Measurements from ENCODE around the gene ZNF222.

ZNF222 gene

DNA sequence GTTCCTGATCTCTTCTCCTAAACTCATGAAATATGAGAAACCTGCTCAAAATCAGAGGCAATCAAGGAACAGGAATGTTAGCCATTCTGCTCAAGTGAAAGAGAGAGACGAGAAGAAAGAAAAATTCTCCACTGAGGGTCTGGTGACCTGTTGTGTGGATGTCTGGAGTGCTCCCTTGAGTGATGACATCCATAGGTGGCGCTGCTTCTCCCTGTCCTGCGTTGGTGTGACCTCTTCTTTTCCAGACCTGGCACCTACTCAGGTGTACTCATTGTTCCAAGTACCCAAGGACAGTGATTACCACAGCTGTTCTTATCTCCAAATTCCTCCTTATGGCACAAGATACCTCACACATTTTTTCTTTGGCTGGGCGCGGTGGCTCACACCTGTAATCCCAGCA, 30.7 kb downstream of the ZNF222 start:
- no peak for DNase-seq

DNA sequence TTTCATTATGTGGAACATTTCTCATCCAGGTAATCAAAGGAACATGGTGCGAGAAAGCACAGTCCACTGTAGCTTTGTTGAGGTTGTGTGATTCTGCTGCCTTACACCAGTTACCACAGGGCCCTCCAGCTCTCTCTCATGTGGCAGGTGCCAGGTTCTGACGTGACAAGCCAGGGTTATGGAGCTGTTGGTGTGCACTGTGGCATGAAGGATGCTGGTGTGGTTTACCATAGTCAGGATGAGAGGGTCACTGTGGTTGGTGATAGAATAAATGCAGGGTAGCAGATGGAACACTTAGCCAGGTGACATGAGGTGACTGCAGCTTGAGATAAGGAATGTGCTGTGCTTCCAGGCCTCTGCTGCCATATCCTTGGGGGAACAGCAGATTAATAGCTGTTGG, 34.0 kb downstream of the ZNF222 start:
- no peak for DNase-seq

DNA sequence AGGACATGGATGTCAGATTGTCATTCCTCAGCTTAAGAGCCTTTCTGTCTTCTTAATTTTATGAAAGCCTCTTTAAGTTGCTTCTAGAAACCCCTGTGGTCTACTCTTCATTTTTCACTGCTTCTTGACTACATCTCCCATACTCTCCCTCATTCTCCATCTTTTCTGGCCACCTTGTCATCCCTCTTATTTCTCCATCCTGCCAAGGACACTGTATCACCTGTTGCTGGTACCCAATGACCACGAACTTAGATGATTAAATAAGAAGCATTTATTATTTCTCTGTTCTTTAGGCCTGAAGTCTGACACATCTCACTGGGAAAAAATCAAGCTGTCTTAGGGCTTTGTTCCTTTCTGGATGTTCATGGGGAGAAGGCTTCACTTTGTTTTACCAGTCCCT, 35.9 kb downstream of the ZNF222 start:
- no peak for DNase-seq

DNA sequence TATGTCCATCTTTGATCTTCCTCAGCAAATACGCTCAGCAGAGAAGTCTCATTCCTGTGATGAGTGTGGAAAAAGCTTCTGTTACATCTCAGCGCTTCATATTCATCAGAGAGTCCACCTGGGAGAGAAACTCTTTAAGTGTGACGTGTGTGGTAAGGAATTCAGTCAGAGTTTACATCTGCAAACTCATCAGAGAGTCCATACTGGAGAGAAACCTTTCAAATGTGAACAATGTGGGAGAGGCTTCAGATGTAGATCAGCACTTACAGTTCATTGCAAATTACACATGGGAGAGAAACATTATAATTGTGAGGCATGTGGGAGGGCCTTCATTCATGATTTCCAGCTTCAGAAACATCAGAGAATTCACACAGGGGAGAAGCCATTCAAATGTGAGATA, 41.1 kb downstream of the ZNF222 start:
- DNase-seq: no peak

DNA sequence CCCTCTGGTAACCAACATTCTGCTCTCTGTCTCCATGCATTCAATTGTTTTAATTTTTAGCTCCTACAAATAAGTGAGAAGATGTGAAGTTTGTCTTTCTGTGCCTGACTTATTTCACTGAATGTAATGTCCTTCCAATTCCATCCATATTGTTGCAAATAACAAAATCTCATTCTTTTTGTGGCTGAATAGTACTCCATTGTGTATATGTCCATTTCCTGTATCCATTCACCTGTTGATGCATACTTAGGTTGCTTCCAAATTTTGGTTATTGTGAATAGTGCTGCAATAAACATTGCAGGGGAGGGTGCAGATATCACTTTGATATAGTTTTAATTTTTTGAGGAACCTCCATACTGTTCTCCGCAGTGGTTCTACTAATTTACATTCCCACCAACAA, 44.2 kb downstream of the ZNF222 start:
- no peak for DNase-seq

DNA sequence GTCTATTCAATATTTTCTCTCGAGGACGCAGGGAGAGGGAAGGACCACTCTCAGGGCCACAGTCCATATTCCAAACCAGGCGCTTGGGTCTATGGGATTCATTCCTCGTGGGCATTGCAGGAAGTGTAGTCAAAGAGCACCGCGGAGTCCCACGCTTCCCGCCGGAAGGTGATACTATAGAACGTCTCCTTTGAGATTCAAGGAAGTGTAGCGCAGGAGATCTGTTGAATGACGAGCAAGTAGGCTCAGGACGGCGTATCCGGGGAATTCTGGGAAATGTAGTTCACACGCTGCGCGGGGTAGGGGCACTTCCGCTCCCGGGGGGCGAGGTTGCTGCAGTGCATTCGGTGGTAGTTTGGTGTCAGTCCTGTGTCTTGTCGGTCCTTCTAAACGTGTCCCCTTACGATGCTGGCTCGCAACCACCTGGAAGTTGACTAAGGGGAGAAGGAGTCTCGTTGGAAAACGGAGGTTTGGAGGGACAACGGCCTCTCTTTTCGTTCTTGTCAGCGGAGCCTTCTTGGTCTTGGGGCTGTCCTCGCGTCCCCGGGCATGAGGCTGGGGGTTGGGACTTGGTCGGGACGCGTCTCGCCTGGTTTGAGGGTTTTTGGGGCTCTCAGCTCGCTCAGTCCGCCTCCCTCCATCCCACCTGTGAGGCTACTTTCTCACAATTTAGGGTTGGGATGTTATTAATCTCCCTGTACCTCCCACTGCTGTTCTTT, 46.8 kb downstream of the ZNF222 start, which contains the start of gene ZNF284:
ZNF284 (plus strand) TSS at position 336 of the 719 bp plus-strand sequence. CDS start 4,231 bp downstream, outside the sequence.
- DNase-seq: peak; percentile 89

DNA sequence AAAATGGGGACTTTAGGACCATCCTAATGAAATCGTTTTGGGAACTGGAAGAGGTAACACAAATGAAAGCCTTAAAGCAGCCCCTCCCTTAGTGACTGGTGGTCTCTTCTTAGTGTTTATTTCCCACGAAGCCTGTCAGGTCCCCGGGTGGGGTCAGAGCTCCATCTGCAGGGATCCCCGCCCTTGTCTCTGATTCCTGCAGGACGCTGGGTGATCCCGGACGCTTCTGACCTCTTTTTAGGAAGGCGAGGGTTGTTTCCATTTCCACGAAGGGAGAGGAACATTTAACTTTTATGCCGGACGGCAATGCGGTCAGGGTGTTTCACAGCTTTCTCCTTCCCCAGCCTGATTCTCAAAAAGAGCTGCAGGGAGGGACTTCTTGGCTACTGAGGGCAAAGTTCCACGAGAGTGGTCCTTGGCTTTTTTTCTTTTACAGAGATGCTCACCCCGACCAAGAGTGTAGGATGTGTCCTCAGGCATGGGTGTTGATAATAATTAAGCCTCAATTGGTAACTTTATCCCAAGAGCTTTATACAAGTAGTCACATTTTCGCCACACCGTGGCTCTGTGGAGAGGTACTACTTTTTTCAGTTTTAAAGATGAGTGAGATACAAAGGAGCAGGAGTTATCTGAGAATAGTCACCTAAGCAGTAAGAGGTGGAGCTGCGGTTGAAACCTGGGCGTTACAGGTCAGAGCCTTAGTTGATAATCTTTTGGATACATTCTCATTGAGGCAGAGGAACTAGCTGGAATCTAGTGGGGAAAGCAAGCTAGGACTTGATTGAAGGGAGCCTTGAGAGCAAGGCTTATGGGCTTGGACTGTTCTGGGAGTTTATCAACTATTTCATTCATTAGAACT, 47.6 kb downstream of the ZNF222 start:
- DNase-seq: no peak

DNA sequence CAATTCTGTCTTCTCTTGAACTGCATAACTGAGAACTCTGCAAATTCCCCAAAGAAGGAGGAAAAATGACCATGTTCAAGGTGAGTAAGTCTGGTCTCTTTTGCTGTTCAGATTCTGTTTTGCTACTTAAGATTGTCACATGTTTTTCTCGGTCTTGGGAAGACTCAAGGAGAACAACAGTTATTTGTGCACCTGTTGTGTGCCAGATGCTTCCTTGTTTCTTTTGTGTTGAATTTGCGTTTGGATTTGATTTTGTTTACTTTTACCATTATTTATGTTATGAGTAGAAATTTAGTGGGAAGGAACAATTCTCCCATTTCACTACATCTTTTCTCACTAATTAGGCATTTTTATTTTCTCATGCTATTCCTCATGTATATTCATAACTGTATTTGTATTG, 51.1 kb downstream of the ZNF222 start:
- DNase-seq: no peak

All from NCI-H187 treated with DMSO at 0.1 percent for 48 hours (cell line).